GM13976 (cell line): ENCODE results near the gene TBATA.

Experiments
- DNase-seq: peaks from one replicate; pipeline ENCODE4 v3.0.0; 2012; ENCODE audit warnings: low spot score
- CTCF ChIP-seq: IDR thresholded peaks from 2 replicates; pipeline ENCODE4 v1.5.1; 2012; ENCODE audit warnings: borderline replicate concordance, mild to moderate bottlenecking; ENCODE audit not compliant: insufficient read depth; ENCODE audit errors: extremely low read depth, missing control alignments, control extremely low read depth
- in situ Hi-C: fragments of 300-500 bp; cut with MboI; formaldehyde crosslinking; loops from one replicate; pipeline ENCODE4 v1.12.0; 2022; ENCODE audit warnings: low sequenced_read_pairs, mixed read lengths, inconsistent platforms; ENCODE audit not compliant: unreplicated experiment

TBATA gene

GRCh38 chr10:70803775-70804420, 18.7 kb upstream of the TBATA start:
- TF ChIP-seq CTCF: no peak
- DNase-seq: no peak

GRCh38 chr10:70801854-70802253, 16.7 kb upstream of the TBATA start:
- no peak for DNase-seq
- in situ Hi-C loops: no loop called here

More at GRCh38 chr10:70803775-70804420, 18.7 kb upstream of the TBATA start:
- in situ Hi-C loops: no loop called here

GRCh38 chr10:70799124-70799523, 13.9 kb upstream of the TBATA start:
- in situ Hi-C loops: no loop called here
- no peak for DNase-seq
- no peak for TF ChIP-seq CTCF

More at GRCh38 chr10:70801854-70802253, 16.7 kb upstream of the TBATA start:
- no peak for TF ChIP-seq CTCF

- no peak for TF ChIP-seq CTCF
- no peak for DNase-seq
- in situ Hi-C loops: no loop called here
Observed at GRCh38 chr10:70797840-70798239, 12.7 kb upstream of the TBATA start.

- no peak for TF ChIP-seq CTCF
- no peak for DNase-seq
- in situ Hi-C loops: no loop called here
Observed at GRCh38 chr10:70795613-70796012, 10.4 kb upstream of the TBATA start.

GRCh38 chr10:70791386-70792039, 6.3 kb upstream of the TBATA start:
- in situ Hi-C loops: no loop called here
- no peak for DNase-seq
- TF ChIP-seq CTCF: no peak
